Right ventricle myocardium superior (tissue), 1 donor: ENCODE data around the gene AXL. TPM values are rescaled to one million over a fixed set of nuclear protein-coding genes. Genes with fewer than 3 reads are reported as not detected.
"Not testable (repeated sequence)": the region's sequence is repeated elsewhere in the genome, so short reads cannot be mapped to it uniquely, and the experiment has no call there.

Experiments
- ATAC-seq: fragments of 200-7000 bp; cut with Tn5 transposase; one replicate; pipeline ENCODE4 v1.9.1; 2020; ENCODE audit warnings: mild to moderate bottlenecking; ENCODE audit not compliant: poor library complexity
- DNase-seq: peaks from one replicate; pipeline ENCODE4 v3.0.0-alpha.2; 2020
- intact Hi-C: fragments of 100-400 bp; cut with DNase I; formaldehyde crosslinking; loops from one replicate; pipeline ENCODE4 v1.11.2; 2022
- total RNA-seq: library from RNA; stranded (reverse); fragmentation: NEBNext Ultra II Directional; extraction: Animal tissue kit (Norgen Biotek cat#: 25700); gene quantifications from one replicate; pipeline ENCODE4 v1.2.1, GENCODE V29; 2021
- donor health status: DM: no; HTN: yes; CAD: no; lungs with severe emphysema.

The AXL gene
- total RNA-seq, 1 donor from 2014 or later, result 18.0 TPM

DNA sequence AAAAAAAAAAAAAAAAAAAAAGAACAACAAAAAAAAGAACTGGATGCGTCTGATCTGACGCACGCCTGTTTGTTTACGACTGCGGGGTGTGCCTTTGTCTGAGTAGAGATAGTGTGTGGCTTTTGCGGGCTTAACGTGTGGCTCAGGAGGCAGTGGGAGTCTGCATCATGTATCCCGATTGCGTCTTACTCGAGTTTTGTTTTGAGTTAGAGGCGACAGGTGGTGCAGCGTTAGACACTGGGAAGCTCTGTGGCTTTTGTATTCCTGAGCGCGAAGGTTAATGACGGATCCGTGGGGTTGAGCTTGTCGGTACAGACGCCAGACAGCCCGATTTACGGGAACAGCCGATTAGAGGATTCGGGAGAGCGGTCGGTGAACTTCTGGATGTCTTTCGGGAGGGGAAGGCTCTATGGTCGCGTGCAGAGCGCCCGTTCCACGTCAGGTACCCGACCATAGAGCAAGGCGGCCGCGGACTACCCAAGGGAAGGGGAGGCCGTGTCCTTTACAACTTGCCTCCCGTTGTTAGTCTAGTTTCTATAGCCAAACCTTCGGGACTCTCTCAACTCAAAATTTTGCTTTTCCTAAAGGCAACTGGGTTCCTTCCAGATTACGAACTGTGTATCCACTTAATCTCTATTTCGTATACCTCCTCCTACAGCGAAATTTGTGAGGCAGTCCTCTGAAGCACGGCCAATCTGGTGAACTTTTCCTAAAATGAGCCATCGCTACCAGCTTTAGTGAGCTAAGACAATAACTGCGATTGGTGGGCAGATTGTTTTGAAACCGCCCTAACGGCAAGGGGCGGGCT, 44.2 kb downstream of the AXL start:
- intact Hi-C loops, result loop anchor here (5.0 kb wide), 1 partner anchor 34 kb away; no protein-coding TSS in a partner anchor
- peak; percentile 28 for ATAC-seq
- DNase-seq, result peak; percentile 76

DNA sequence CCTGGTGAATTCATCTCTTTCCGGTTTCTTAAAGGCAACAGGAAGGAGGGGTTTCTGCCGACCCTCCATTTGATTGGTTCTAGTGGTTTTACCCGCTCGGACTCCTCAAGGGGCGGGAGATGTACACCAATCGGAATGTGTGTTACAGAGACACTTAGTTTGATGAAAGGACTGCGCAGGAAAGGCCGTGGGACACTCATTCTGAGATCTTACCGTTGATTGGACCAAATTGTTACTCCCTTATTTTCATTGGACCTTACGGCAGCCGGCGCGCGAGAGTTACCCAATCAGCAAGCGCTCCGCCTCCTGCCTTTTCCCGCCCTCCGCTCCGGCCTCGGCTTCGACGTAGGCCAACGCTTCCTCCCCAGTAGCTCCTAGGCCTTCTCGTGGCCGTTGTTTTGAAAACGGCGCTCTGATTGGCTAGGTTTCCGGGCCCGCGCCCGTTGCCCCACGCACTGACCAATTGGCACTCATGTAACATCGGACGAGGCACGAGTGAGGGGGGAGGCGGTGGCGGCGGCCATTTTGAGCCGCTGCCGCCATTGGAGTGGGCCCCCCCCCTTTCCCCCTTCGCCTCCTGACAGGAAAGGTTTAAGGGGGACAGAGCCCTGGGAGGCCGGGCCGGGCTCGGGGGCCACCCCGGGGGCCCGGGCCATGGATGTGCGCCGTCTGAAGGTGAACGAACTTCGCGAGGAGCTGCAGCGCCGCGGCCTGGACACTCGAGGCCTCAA, 45.0 kb downstream of the AXL start, which contains the start of gene HNRNPUL1:
Gene HNRNPUL1, plus strand, starts transcription at position 523 of the 731 bp plus-strand sequence. Its CDS starts 132 bp downstream, at position 655.
- intact Hi-C loops, result loop anchor here (5.0 kb wide), 1 partner anchor 33 kb away; no protein-coding TSS in a partner anchor
- peak; percentile 99 for DNase-seq
- ATAC-seq, result peak; percentile 83

DNA sequence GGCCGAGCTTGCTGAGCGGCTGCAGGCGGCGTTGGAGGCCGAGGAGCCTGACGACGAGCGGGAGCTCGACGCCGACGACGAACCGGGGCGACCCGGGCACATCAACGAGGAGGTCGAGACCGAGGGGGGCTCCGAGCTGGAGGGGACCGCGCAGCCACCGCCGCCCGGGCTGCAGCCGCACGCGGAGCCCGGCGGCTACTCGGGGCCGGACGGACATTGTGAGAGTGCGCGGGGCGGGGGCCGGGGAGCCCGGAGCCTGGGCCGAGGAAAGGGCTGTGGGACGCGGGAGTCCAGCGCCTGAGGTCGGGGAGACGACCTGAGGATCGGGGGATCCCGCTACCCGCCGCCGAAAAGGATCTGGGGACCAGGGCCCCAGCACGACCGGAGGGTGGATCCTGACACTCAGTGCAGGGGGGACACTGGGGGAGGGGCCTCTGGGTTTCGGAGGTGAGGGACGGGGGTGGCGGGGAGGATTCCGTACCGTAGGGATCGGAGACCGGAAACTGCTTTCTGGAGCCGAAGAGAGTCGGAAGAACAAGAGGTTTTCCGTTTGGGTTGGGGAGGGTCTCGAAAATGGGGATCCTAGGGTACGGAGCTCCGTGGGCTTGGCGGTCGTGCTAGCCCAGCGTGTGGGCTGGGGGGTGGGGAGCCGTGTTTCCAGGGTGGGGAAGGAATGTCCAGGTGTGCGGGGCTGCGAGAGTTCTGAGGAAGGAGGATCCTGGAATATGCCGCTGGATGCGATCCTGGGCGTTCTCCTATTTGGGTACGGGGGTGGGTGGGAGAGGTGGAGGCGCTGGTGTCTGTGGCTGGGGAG, 45.8 kb downstream of the AXL start:
- DNase-seq (peak; percentile 61), ATAC-seq (peak; percentile 3)
- intact Hi-C loops, result loop anchor here (5.0 kb wide), 1 partner anchor 33 kb away; no protein-coding TSS in a partner anchor

DNA sequence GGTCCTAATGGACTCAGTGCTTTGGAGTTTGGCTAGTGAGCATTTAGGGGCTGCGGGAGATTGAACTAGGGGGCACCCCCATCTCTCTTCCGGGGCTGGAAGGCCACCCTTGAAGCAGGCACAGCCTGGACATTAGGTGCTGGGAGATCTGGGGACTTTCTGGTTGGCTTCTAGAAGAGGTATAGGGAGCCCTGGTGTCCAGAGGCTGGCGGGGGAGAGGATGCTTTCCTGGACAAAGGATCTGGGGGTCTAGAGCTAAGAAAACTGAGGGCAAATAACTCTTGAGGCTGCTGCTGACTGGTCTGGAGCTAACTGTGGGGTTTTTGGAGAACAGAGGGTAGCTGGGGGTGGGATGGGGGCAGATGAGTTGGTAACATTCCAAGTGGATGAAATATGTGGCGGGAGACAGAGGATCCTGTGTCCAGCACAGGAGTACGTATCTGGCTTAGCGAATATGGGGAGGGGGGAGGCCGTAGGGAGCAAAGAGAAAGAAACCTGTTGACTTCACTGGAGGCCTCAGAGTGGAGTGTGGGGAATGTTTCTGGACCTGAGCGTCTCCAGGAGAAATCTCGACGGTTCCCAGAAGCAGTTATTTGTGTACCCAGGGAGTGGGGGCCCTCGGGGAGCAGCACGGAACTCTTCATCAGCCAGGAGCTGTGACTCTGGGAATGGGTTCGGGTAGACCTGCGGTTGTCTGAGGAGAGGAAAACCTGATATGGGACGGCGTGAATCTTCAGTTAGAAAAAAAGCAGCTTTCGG, 46.6 kb downstream of the AXL start:
- DNase-seq (no peak), ATAC-seq (no peak)
- intact Hi-C loops, result no loop called here

DNA sequence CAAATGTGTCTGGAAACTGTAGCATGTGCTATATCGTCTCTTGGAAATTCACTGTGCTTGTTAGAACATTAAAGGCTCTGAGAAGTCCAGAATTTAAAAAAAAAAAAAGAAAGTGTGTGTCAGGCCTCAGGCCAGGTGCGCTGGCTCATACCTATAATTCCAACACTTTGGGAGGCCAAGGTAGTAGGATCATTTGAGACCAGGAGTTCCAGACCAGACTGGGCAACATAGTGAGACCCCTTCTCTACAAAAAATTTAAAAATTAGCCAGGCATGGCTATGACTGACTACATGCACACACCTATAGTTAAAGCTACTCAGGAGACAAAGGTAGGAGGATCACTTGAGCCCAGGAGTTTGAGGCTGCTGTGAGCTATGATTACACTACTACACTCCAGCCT, 50.0 kb downstream of the AXL start:
- intact Hi-C loops, result no loop called here
- no peak for DNase-seq
- no peak for ATAC-seq

DNA sequence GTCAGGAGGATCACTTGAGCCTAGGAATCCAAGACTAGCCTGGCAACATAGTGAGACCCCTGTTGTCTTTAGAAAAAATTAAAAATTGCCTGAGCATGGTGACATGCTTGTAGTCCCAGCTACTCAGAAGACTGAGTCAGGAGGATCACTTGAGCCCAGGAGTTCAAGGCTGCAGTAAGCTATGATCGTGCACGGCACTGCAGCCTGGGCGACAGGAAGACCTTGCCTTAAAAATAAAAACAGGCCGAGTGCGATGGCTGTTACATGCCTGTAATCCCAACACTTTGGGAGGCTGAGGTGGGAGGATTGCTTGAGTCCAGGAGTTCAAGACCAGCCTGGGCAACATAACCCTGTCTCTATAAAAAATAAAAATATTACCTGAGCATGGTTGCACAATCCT, 50.5 kb downstream of the AXL start:
- intact Hi-C loops, result no loop called here
- DNase-seq (no peak), ATAC-seq (no peak)

DNA sequence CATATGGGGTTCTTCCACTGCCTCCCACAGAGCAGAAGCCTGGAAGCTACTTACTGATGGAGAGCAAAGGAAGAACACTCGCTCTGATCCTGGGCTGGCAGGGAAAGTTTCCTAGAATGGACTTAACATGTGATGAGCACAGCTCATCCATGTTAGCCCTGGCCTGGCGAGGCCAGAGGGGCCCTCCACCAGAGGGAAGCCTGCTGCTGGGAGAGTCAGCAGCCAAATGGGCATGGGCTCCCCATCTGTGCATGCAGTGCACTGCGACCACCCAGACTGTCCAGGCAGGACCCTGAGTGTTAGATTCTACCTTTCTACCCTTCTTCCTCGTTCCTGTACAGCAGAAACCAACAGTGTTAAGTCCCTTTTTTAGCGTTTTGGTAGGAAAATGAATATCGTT, 54.1 kb downstream of the AXL start:
- DNase-seq, result no peak

DNA sequence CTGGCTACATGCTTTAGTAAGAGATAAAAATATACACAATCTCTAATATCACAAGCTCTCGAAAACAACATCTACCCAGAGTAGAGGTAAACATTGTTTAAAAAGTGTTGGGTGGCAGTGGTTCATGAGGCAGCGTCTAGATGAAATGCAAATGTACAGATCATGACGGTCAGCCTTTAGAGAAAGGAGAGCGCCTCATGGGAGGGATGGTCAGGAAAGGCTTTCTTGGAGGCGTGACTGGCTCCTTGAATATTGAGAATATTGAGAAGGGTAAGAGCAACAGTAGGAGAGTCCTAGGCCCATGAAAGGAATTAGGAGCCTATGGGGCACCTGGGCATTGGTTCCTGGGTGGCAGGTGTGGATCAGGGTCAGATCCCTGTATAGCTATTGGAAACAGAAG, 55.8 kb downstream of the AXL start:
- no peak for DNase-seq
- ATAC-seq, result no peak
- intact Hi-C loops, result no loop called here

More for the DNA sequence above, 54.1 kb downstream of the AXL start:
- intact Hi-C loops, result no loop called here
- no peak for ATAC-seq

DNA sequence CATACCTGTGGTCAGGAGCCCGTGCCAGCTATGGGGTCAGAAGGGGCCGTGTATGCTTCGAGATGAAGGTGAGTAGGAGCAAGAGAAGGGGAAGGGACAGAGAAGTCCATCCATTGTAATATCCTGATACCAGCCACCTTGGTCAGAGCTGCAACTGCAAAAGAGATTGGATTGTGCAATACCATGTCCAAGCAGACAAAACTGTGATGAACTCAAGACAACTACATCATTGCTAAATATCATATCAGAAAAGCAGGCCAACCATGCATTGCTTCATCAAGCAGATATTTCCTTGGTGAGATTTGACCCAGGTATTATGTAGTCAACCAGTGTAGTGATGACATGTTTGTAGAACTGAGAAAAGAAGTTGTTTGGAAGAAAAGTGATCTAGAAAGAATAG, 57.2 kb downstream of the AXL start:
- ATAC-seq (no peak), DNase-seq (no peak)
- intact Hi-C loops, result no loop called here

DNA sequence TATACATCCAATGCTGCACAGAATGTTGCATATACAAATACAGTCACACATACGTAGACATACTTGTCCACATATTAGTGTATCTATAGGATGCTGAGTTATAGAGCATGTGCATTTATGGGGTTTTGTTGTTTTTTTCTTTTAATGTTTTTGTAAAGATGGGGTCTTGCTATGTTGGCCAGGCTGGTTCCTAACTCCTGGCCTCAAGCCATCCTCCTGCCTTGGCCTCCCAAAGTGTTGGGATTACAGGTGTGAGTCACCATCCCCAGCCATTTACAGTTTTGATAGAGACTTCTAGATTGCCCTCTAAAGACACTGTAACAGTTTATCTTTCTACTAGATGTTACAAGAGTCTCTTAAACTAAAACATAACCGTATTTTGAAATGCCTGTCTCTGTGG, 59.5 kb downstream of the AXL start:
- intact Hi-C loops, result no loop called here
- ATAC-seq (no peak), DNase-seq (no peak)

DNA sequence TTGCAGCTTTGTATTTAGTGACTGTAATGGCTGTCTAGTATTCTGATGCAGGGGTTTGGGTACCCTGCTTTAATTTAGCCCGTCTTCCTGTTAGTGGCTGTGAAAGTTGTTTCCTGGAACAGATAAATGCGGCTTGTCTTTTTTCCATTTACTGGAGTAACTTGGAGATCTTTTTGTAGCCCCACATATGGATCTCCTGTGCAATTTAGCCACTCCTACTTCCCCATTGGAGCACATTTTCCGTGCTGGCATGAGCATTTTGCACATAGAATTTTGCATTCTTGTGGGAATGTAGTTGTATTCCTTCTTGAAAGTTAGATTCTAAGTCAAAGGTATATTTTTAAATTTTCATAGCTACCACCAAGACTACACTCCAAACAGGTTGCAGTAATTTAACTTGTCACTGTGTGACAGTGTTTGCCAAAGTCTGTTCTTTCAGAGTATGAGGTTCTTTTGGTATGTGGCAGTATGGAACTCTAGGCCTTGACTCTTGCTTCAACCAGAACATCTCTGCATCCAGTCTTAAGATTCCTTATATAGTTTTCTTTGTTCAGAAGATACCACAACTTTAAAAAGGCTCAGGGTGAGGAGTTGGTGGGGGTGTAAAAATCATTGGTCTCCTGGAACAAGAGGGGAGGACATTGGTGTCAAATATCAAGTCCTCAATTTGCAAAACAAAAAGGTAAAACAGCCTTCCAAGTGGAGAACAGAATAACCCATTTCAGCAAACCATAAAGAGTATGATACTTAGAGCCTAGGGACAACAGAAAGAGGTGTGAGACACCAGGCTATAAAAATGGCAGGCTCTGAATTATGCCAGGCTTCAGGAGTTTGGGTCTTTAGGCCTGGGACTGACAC, 69.9 kb downstream of the AXL start:
- ATAC-seq, result no peak
- no peak for DNase-seq
- intact Hi-C loops, result no loop called here

DNA sequence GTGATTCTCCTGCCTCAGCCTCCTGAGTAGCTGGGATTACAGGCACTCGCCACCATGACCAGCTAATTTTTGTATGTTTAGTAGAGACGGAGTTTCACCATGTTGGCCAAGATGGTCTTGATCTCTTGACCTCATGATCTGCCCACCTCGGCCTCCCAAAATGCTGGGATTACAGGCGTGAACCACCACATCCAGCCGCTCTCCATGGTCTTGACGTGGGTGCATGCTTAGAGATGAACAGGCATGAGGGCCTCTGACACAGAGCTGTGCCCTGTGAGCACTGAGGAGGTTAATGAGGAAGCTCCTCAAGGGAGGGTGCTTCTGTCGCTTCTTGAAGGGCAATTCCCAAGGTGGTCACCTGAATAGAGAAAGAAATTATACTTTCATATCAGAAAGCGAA, 70.8 kb downstream of the AXL start:
- intact Hi-C loops, DNase-seq, ATAC-seq: not testable (repeated sequence)

DNA sequence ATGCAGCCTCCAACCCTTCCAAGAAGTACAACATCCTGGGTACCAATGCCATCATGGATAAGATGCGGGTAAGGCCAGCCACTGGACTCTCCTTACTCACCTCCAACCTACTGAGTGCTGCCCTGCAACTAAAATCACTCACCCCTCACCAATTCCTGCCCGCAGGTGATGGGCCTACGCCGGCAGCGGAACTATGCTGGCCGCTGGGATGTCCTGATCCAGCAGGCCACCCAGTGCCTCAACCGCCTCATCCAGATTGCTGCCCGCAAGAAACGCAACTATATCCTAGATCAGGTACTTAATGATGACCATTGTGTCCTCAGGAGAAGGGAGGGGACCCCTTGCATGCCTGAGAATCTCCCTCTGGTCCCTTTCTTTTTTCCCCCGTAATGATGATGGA, 75.4 kb downstream of the AXL start:
- no peak for ATAC-seq
- intact Hi-C loops, result no loop called here
- DNase-seq, result no peak

DNA sequence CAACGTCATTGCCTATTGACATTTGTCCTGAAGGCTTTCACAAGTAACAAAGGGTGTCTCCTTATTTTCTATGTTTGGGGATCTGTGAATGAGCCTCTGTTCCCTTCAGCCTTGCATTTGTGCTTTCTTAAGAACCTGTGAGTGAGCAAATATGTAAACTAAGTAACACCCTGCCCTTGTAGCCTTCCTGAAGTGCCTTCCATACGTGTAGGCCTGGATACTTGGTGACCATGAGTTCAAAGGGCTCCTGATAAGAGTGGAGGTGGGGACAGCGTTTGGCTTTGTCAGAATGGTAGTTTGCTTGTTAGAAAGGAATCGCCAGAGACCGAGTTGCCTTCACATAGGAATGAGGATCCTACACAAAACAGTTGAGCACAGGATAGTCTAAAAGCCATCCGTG, 76.5 kb downstream of the AXL start:
- intact Hi-C loops, result loop anchor here (5.0 kb wide), 1 partner anchor 33 kb away; the partner anchor contains the start of gene HNRNPUL1
- no peak for ATAC-seq
- DNase-seq, result no peak

DNA sequence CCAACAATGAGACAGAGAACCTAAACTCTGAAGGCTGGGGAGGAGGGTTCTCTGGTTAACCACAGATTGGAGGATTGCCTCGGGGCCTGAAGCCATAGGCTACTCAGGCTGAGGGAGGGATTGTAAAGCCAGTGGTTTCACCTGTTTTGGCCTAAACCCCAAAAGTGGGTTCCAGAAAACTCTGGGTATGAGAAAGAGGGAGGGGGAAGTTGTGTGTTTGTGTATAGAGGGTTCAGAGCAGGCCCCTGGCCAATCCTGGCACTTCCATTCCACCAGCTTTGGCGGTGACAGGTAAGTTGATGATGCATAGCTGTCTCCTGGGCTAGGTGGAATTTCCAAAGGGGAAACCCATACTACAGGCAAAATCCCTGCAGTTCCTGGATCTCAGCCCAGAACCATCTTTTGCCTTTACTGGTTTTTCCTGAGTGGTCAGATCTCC, 77.4 kb downstream of the AXL start:
- DNase-seq, result no peak

DNA sequence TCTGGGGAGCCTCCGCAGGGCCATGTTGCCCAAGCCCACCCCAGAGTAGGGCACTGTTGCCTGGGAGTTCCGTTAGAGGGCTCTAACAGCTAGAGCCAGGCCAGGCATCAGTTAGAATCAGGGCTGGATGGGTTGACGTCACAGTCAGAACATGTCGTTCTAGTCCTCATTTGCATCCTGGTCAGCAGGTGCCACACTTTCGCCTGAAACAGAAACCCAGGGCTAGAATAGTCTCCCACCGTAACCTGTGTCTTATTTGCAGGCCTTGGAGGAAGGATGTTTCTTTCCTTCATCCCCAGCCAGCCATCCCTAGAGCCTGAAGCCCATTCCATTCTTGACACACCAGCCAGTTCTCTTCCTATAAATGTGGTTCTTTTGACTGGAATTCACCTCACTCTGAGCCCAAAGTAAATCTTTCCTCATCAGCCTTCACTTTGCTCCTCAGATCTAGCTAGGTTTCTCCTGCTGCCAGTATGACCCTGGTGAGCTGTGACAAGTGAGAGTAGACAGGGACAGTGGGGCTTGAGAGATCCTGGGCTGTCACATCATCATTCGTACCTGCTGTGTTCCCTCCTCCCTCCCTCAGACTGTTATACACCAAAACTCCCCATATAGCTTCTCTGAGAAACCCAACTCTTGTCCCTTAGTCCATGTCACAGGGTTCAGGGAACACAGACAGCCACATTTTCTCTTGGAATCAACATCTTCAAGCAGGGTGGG, 78.8 kb downstream of the AXL start:
- DNase-seq (no peak), ATAC-seq (peak; percentile 30)
- intact Hi-C loops, result loop anchor here (5.0 kb wide), 1 partner anchor 35 kb away; the partner anchor contains the start of gene HNRNPUL1

More for the DNA sequence above, 77.4 kb downstream of the AXL start:
- no peak for ATAC-seq
- intact Hi-C loops, result loop anchor here (5.0 kb wide), 1 partner anchor 34 kb away; the partner anchor contains the start of gene HNRNPUL1
